ENCODE data around the gene ASTL. TPM values are rescaled to one million over a fixed set of nuclear protein-coding genes. Genes with fewer than 3 reads are reported as not detected.

ASTL gene
- total RNA-seq, 1 experiment from 2014 or later: not detected

DNA sequence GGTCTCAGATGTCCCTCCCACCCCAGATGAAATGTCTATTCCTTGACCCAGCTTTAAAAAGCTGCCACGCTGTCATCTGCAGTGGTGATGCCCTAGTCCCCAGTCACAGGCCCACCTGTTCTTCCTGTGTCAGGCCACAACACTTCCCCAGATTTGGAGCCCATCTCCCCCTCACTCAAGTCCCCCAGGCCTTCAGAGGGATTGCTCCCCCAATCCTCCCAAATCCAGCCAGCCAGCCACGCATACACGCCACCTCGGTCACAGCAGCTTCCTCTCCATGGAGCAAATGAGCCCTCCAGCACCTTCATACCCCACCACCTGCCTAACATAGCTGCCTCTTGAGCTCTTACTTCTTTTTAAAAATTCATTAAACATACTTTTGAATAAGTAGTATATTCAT lies 7.8 kb downstream of the ASTL start:
- DNase-seq (ENCODE audit: low read depth): no peak

DNA sequence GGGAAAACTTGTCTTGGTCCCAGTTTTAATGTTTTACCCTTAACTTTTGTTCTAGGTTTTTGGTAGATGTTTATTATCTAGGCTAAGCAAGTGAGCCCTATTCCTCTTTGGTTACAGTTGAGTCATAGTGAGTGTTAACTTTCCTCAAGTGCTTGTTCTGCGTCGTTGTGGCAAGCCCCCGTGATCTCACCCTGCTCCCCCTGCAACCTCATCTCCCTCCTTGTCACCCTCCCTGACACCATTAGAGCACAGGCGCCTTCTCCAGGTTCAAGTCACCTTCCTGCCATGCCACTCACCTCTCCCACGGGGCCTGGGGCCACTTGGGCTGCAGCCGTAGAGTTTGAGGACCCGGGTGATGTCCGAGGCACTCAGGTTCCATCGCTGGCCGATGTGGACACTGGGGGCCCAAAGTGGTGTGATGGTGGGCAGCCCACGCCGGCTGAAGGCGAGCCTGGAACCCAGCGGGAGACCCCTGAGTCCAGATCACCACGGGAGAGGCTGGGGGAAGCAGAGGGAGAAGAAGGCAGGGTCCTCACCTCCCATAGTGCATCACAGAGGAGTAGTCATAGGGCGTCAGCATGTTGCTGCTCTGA lies 8.7 kb downstream of the ASTL start:
- DNase-seq (ENCODE audit: low read depth): no peak

DNA sequence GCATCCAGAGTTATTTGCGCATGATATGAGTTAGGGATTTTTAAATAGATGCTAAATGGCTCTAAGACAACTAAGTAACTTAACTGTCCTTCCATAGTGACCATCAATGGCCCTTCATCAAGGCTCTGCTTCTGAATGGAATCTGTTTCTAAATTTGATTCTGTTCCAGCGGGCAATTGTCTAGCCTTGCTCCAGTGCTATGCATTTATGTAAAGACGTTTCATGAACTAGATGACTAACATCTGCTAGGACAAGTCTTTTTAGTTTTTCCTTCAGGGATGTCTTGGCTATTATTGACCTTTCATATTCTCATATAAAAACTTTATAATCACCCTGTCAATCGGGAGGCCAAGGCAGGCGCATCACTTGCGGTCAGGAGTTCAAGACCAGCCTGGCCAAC lies 9.8 kb downstream of the ASTL start:
- no peak for DNase-seq (ENCODE audit: low read depth)

DNA sequence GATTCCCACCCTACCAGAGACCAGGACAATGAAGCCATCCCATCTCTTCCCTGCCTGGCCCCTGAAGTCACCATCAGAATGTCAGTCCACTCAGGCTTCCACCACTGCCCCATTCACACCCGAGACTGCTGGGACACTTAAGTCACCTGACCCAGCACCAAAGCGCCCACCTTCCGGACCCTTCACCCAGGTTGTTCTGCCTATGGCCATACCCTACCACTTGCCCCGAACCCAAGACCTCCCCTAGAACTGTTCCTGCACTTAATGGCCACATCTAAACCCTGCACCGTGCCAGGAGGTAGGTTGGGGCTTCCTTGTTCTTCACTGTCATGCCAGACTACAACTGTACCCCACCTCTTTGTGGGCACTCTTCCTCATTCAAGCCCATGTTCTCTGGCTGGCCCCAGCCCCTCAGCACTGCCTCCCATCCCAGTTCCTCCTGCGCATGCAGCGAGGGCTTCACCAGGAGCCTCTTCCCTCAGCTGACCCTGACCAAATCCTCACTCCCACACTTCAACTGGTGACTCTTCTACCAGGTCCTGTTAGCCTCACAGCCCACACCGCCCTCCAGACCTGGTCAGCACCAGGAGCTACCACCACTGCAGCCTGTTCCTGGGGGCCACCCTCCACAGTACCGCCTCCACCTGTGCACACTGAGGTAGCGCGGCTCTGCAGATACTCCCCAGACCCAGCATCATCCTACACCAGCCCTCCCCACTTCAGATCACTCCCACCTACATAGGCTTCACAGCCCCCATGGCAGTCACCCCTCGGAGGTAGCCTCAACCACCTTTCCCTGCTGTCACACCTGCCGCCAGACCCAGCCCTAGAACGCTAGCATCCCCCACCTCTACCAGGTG lies 13.7 kb downstream of the ASTL start:
- no peak for DNase-seq (ENCODE audit: low read depth)

DNA sequence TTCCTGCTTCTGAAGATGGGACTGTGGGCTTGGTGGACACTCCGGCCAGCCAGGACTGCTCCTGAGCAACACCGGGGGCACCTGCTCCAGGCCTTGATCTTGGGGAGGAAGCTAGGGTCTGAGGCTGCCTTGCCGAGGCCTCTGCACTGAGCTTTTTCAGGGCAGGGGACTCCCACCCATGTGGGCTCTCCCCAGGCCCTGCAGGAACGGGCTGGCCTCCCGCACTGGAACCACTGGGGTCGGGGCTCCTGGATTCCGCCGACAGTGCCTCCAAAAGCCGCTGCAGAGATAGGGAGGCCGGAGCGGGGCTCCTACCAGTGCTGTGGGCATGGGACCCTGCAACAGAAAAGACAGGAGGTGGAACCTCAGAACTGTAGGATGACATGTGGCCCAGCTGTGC lies 14.4 kb downstream of the ASTL start:
- no peak for DNase-seq (ENCODE audit: low read depth)

DNA sequence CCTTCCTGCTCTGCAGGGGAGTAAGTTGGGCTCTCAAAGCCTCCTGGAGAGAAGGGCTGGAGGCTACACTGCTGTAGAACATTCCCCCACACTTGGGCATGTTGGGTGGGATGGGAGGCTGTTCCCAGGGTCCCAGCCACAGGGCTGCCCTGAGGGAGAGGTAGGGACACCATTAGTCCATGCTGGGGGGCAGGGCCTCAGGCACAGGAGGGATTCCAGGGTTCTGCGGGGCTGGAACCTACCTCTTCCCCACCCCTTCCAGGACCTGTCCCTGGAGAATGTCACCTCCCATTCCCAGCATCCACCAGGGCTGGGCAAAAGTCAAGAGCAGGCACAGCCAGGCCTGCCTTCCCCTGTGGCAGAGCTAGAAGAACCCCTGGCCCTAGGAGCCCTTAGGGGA lies 15.0 kb downstream of the ASTL start:
- DNase-seq (ENCODE audit: low read depth): no peak

DNA sequence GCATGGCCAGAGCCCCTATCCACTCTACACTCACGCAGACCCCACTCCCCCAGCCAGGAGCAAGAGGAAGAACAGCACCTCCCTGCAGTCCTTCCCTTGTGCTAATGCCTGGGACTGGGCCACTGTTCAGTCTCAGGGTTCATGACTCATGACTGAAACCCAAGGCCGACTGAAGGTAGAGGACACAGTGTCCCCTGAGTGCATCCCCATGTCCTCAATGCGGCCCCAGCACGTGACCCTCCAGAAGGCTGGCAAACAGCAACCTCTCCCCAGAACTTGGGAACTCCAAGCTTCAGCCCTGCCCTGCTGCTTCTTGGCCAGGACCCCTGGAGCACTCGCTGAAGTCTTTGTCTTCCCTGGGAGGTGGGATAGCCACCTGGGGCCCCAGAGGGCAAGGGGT lies 15.9 kb downstream of the ASTL start:
- DNase-seq (ENCODE audit: low read depth): peak; percentile 13

DNA sequence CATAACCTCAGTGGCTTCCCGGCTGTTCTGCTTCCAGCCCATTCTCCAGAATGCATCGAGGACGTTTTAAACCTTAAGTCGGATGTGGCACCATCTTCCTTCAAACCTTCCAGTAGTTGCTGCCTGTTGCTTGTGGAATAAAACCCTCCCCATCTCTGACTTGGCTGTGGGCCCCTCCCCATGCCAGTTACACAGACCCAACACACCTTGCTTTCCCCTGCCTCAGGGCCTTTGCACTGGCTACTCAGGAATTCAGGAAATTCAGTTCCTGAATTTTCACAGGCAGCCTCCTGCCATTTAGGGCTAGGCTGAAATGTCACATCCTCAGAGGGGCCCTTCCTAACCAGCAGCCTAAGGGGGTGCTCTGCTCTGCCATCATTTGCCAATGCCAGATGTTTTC lies 16.9 kb downstream of the ASTL start:
- no peak for DNase-seq (ENCODE audit: low read depth)

DNA sequence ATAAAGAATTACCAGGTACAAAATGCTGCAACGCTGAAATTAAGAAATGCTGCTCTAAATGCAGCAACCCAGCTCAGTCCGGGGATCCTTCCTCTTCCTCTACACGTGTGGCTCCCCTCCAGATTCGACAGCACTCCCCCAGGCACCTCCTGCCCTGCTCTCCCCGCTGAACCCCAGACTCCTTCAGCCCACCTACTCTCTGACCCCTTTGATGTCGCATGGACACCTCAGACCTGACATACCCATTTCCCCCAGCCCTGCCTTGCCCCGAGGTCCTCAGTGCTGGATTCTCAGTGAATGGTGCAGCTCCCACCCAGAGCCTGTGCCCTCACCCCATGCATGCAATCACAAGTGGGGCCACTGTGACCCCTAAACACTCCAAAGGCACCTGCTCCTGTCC lies 17.3 kb downstream of the ASTL start:
- no peak for DNase-seq (ENCODE audit: low read depth)

DNA sequence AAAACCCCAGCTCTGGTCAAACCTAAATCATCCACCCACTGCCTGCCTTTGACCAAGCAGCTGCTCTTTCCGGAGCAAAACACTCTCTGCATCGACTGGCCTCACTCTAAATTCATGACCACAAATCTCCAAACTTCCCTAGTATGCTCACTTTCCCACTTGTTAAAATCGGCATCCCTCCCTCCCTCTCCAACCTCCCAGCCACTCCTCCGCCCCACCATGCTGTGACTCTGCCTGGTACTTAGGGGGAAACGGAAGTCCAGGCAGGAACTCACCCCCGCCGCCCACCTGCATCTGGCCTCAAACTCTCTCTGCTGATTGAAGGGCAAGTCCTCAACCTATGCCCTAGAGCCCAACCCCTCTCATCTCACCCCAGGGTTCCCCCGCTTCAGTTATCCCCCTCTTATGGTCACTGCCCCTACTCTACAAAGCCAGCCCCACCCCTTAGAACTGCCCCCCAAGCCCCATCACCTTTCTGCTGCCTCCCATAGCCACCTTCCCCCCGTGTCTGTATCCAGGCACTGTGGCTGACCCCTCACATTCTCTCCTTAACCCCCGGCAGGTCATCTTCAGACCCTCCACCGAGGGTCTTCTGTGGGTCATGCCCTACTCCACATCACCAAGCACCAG lies 18.1 kb downstream of the ASTL start:
- no peak for DNase-seq (ENCODE audit: low read depth)

DNA sequence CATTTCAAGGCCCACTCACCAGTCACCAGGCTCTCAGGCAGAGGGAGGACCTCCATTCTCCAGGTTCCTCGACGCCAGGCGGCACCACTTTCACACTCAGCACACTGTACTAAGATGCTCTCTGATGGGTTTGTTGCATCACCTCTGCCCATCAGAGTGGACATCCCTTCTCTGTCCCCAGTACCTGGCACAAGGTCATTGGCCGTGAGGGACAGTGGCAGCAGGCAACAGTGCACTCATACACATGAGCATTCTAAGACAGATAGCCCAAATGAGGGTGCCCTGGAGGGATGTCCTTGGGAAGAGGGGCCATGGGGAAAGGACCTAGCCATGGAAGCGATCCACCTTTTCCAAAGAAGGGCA lies 18.9 kb downstream of the ASTL start:
- DNase-seq (ENCODE audit: low read depth): no peak

DNA sequence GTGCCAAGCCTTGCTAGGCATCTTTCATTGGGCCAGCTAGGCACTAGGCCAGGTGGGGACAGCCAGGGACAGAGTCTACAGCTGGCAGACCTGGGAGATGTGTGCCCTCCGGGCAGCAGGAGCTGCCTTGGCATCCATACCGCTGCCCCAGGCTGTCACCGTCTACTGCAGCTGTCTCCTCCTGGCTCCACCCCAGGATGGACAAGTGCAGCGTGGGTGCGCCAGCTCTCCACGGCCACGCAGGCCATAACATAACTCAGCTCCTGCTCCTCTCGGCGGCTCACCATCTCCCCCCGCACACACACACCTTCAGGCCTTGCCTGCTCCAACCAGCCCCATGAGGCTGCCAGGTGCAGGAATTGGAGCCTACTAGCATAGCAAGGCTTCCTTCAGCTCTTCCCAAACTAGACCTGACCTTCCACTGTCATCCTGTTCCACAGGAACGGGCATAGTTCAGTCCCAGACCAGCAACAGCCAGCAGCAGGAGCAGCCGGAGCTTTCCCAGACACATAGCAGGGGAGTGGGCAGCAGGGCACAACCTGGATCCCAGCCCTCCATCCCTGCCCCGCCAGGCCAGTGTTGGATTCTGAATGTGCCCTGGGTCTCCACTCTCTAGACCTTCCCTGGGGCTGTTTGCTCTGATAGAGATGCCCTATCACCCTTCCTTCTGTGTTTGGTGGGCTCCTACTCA lies 19.5 kb downstream of the ASTL start:
- no peak for DNase-seq (ENCODE audit: low read depth)

DNA sequence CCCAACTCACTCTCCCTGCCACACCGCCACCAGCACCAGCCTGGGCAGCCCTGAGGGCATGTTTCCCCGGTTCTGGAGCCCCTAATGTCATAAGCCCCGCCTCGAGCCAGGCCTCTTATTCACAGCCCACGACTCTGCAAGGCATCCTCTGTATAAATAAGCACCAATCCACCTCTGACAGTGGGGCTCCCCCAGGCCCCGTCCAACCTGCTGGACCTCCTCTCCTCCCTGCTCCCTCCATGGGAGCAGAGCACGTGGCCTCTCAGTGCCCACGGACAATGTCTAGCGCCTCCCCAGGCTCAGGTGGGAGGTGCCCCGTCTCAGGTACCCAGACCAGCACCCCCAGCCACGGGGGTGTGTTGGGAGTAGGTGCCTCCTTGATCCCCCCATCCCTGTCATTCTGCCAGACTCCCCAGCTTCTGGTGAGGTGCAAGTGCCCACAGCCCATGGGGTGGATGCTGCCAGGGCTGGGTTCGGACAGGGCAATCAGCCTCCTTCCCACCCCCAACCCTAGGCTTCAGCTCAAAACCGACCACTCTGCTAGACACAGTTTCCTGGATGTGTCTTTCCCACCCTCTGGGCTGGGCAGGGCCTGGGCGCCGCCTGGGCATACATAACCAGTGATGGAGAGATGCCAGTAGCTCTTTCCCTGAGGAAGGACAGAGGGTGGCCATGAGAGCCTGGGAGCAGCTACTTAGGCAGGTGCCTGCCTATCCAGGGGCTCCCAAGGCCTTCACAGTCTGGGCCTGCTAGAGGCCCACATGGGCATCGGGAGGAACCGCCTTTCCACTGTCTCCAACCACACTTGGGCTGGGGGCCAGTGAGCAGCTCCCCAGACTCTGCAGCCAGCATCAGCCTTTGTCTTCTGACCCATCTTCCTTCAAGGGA lies 20.4 kb downstream of the ASTL start:
- DNase-seq (ENCODE audit: low read depth): no peak

DNA sequence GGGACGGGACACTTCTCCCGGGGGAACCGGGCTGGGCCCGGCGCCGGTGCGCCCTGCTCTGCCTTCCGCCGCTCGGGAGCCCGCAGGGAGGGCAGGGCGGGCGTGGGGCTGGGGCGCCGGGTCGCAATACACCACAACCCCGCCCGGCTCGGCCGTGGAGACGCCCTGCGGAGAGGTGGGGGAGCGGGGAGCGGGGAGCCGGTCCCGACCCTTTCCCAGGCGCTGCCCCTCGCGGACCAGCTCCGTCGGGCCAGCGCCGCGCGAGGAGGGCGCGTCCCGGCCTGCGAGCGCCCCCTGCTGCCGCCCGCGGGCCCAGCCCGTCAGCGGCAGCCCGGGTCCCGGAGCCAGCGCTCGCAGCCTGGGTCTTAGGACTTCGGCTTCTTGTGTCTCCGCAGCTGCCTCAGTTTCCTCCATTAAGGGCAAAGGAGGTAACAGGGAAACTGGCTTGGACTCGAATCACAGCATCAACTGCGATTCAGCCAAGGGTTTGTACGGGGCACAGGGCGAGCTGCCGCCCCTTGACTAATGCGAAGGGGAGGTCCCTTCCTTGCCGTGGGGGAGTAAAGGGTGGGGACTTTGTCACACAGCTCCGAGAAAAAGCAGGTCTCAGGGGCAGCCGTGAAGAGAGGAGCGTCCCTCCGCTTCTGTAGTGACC lies 21.3 kb downstream of the ASTL start:
- DNase-seq (ENCODE audit: low read depth): peak; percentile 6

DNA sequence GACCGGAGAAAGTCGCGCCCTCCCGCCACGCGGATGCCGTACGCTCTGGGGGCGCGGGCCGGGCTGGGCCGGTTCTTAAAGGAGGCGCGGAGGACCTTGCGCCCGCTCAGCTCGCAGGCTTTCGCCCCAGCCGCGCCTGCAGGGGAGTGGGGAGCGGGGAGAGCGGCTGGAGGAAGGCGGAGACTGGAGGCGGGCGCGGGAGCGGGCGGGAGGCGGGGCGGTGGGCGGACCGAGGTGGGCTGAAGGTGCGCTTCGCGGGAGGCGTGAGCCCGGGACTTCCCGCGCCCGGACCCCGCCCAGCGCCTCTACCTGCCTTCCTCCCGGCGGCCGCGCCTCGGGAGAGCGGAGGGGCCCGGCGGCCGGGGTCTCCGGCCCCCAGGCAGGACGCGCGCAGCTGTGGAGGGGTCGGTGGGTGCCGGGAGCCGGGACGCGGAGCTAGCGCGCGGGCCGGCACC lies 21.9 kb downstream of the ASTL start, which contains the start of gene ADRA2B:
ADRA2B (minus strand) TSS at position 148 of the 455 bp plus-strand sequence. CDS start 422 bp downstream, outside the sequence.
- DNase-seq (ENCODE audit: low read depth): no peak

DNA sequence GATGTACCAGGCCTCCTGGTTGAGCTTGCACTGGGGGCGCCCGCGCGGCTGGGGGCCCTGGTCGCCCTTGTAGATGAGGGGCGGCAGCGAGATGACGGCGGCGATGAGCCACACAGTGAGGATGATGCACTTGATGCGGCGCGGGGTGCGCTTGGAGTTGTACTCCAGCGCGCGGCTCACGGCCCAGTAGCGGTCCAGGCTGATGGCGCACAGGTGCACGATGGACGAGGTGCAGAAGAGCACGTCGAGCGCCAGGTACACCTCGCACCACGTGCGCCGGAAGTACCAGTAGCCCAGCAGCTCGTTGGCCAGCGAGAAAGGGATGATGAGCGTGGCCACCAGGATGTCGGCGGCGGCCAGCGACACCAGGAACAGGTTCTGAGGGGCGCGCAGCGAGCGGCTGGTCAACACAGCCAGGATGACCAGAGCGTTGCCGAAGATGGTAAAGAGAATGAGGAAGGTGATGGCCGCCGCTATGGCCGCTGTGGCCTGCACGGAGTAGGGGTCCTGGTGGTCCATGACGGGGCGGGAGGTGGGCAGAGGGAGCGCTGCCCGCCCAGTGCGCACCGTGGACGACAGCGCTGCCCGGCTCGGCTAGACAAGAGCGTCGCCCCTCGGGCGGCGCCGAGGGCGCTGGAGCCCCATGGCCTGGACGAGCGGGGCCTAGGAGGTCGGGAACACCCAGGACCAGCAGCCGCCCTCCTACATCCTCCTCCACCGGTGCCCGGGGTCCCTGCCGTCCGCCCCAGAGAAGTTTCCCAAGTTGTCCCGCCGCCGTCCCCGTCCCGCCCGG lies 22.5 kb downstream of the ASTL start:
- DNase-seq (ENCODE audit: low read depth): no peak

DNA sequence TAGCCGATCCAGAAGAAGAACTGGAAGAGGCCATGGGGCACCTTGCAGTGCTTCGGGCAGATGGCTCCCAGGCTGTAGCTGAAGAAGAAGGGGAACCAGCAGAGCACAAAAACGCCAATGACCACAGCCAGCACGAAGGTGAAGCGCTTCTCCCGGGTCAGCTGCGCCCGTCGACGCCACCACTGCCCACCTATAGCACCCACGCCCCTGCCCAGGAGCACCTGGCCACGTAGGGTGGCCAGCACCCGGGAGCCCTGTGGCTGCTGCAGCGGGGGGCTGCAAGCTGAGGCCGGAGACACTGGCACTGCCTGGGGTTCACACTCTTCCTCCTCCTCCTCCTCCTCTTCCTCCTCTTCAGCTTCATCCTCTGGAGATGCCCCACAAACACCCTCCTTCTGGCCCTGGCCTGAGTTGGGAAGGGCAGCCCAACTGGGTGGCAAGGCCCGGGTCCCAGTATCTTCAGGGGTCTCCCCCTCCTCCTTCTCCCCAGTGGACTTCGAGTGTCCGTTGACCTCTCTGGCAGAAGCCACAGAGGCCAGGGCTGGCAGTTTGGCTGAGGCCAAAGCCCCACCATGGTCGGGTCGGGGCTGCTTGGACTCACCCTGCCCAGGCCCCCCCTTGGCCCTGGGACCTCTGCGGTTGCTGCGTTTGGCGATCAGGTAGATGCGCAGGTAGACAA lies 23.3 kb downstream of the ASTL start:
- DNase-seq (ENCODE audit: low read depth): no peak

DNA sequence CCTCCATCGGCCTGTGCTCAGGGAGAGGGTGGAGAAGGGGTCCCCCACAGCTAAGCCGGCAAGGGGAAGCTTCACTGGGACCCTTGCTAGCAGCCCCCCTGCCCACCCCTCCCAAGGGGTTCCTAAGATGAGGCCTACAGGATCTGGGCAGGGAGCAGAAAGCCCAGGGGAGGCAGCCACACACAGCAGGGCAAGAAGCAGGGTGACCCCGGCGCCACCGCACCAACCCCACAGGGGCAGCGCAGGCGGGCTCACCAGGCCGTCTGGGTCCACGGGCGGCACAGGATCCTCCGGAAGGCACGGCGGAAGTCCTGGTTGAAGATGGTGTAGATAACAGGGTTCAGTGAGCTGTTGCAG lies 23.8 kb downstream of the ASTL start:
- no peak for DNase-seq (ENCODE audit: low read depth)

DNA sequence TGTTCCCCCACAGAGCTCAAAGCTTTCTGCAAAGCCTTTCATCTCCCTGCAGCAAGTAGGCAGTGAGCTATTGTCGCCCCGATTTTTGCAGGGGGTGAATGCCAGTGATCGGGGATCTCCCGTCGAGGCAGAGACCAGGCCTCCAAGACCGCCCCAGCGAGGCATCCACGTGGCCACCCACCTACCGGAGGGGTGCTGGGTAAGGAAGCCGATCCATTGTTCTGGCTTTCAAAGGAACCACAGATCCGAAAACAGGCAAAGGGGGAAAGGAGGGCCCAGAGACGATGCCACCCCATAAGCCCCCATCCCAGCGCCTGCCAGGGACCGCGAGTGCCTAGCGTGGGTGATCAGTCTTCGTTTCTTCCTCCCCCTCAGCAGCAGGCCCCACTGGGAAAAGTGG lies 24.4 kb downstream of the ASTL start:
- DNase-seq (ENCODE audit: low read depth): no peak
